Stromal cell of bone marrow (primary cell): ENCODE data around the gene CLCA1.

Source experiments
- DNase-seq: peaks from one replicate; pipeline ENCODE4 v3.0.0-alpha.2; 2012; ENCODE audit warnings: low read depth

The CLCA1 gene

GRCh38 chr1:86503406-86504136, 34.8 kb downstream of the CLCA1 start:
- DNase-seq, result no peak

GRCh38 chr1:86504137-86504479, 35.4 kb downstream of the CLCA1 start:
- no peak for DNase-seq

GRCh38 chr1:86504895-86505563, 36.3 kb downstream of the CLCA1 start:
- no peak for DNase-seq

GRCh38 chr1:86505564-86505902, 36.8 kb downstream of the CLCA1 start:
- no peak for DNase-seq

GRCh38 chr1:86507935-86508582, 39.3 kb downstream of the CLCA1 start:
- peak; percentile 33 for DNase-seq

- no peak for DNase-seq
Observed at GRCh38 chr1:86508583-86508969, 39.8 kb downstream of the CLCA1 start.

GRCh38 chr1:86515597-86515996, 46.9 kb downstream of the CLCA1 start:
- DNase-seq, result no peak

GRCh38 chr1:86516335-86516734, 47.6 kb downstream of the CLCA1 start:
- DNase-seq, result no peak

GRCh38 chr1:86517336-86517735, 48.6 kb downstream of the CLCA1 start:
- DNase-seq, result no peak

- no peak for DNase-seq
Observed at GRCh38 chr1:86520789-86521521, 52.2 kb downstream of the CLCA1 start.

- DNase-seq, result no peak
Observed at GRCh38 chr1:86521522-86521891, 52.8 kb downstream of the CLCA1 start.

GRCh38 chr1:86522240-86522639, 53.5 kb downstream of the CLCA1 start:
- no peak for DNase-seq

- no peak for DNase-seq
Observed at GRCh38 chr1:86523670-86524354, 55.1 kb downstream of the CLCA1 start.

GRCh38 chr1:86527306-86527705, 58.6 kb downstream of the CLCA1 start:
- DNase-seq, result no peak

- DNase-seq, result no peak
Observed at GRCh38 chr1:86530211-86530845, 61.6 kb downstream of the CLCA1 start.

GRCh38 chr1:86537928-86538695, 69.4 kb downstream of the CLCA1 start:
- no peak for DNase-seq

- DNase-seq, result no peak
Observed at GRCh38 chr1:86538775-86539174, 70.0 kb downstream of the CLCA1 start.

GRCh38 chr1:86541859-86542258, 73.1 kb downstream of the CLCA1 start:
- peak; percentile 0 for DNase-seq

- DNase-seq, result no peak
Observed at GRCh38 chr1:86542631-86543030, 73.9 kb downstream of the CLCA1 start.

GRCh38 chr1:86546787-86547221, 78.1 kb downstream of the CLCA1 start, which contains the start of gene CLCA4:
TSS of gene CLCA4 (plus strand) at chr1:86547078. CDS start at chr1:86547120, 42 bp downstream.
- no peak for DNase-seq

- no peak for DNase-seq
Observed at GRCh38 chr1:86548839-86549238, 80.1 kb downstream of the CLCA1 start.
